Activated CD4-positive, CD25-positive, alpha-beta regulatory T cell treated with anti-CD3 and anti-CD28 coated beads, Interleukin-2, amount 50 U/mL, for 72 hours (primary cell): ENCODE data around the gene MAG.
"Not testable (repeated sequence)": the region's sequence is repeated elsewhere in the genome, so short reads cannot be mapped to it uniquely, and the experiment has no call there.

Experiments used
- DNase-seq: peaks from one replicate; pipeline ENCODE4 v3.0.0; 2021

MAG gene

GRCh38 chr19:35346193-35347052 lies 54.5 kb downstream of the MAG start:
- peak; percentile 26 for DNase-seq

- DNase-seq, result peak; percentile 31
Measured at GRCh38 chr19:35347171-35347929, 55.4 kb downstream of the MAG start, which contains the start of gene FFAR1. TSS of gene FFAR1 (plus strand) at chr19:35347902. CDS start at chr19:35351552, 3,650 bp downstream.

GRCh38 chr19:35347930-35348298 lies 56.0 kb downstream of the MAG start:
- peak; percentile 28 for DNase-seq

GRCh38 chr19:35348911-35349611 lies 57.1 kb downstream of the MAG start:
- peak; percentile 19 for DNase-seq

GRCh38 chr19:35349614-35350521 lies 57.9 kb downstream of the MAG start:
- peak; percentile 26 for DNase-seq

- no peak for DNase-seq
Measured at GRCh38 chr19:35350591-35350990, 58.6 kb downstream of the MAG start.

GRCh38 chr19:35351411-35352176 lies 59.6 kb downstream of the MAG start:
- DNase-seq, result peak; percentile 26

- DNase-seq, result no peak
Measured at GRCh38 chr19:35352177-35352447, 60.2 kb downstream of the MAG start.

GRCh38 chr19:35352448-35353304 lies 60.7 kb downstream of the MAG start:
- DNase-seq, result peak; percentile 54

- DNase-seq, result no peak
Measured at GRCh38 chr19:35353635-35354034, 61.7 kb downstream of the MAG start.

GRCh38 chr19:35354898-35355297 lies 62.9 kb downstream of the MAG start:
- DNase-seq, result no peak

GRCh38 chr19:35355791-35356460 lies 64.0 kb downstream of the MAG start:
- no peak for DNase-seq

- no peak for DNase-seq
Measured at GRCh38 chr19:35357867-35358573, 66.1 kb downstream of the MAG start, which contains the start of gene FFAR3. TSS of gene FFAR3 (plus strand) at chr19:35358460. CDS start at chr19:35358891, 431 bp downstream.

GRCh38 chr19:35358834-35359233 lies 66.9 kb downstream of the MAG start:
- DNase-seq, result not testable (repeated sequence)

GRCh38 chr19:35359395-35359794 lies 67.4 kb downstream of the MAG start:
- not testable (repeated sequence) for DNase-seq

- DNase-seq, result not testable (repeated sequence)
Measured at GRCh38 chr19:35360081-35360480, 68.1 kb downstream of the MAG start.

- DNase-seq, result no peak
Measured at GRCh38 chr19:35360880-35361420, 69.0 kb downstream of the MAG start.

GRCh38 chr19:35362261-35363000 lies 70.5 kb downstream of the MAG start:
- no peak for DNase-seq
